ENCODE measurements around the gene PRSS3.
"Not testable (repeated sequence)": the region's sequence is repeated elsewhere in the genome, so short reads cannot be mapped to it uniquely, and the experiment has no call there.

DNA sequence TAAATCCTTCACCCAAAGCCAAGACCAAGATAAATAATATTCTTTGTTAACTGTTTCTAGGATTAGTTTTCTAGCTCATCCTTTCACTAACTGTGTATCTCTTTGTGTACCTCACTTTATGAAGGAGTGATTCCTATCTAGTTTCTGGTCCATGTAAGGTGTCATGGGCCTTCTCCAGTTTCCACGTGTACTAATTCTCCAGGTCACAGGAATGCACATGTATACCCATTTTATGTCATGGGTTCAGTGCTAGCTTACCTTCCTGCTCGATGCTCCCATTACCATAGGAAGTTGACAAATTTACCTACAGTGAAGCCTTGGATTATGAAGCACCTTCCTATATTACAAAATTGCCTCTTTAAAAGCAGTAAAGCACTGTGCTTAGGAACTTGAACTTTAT, 5.9 kb upstream of the PRSS3 start:
- not testable (repeated sequence) for TF ChIP-seq CTCF, POLR2A, POLR2AphosphoS5 (IDR thresholded peaks at IDR 0.05)

All from breast epithelium (tissue), 3 donors.